Testis (tissue), 3 donors: Measurements from ENCODE around the gene ABCB9. TPM values are rescaled to one million over a fixed set of nuclear protein-coding genes. Genes with fewer than 3 reads are reported as not detected.

ENCODE experiments used
- DNase-seq: peaks from one replicate; pipeline ENCODE4 v3.0.0-alpha.2; 2019
- H3K27ac ChIP-seq, 2 donors: fragments of 200-600 bp; sonication (generic); one replicate each; pipeline ENCODE4 v1.5.1; 2019
- H3K27me3 ChIP-seq: fragments of 200-600 bp; sonication (generic); one replicate; pipeline ENCODE4 v1.5.1; 2019
- H3K36me3 ChIP-seq: fragments of 200-600 bp; sonication (generic); one replicate; pipeline ENCODE4 v1.5.1; 2017; ENCODE audit warnings: low read depth; ENCODE audit errors: missing control alignments
- H3K4me1 ChIP-seq: fragments of 200-600 bp; sonication (generic); one replicate; pipeline ENCODE4 v1.5.1; 2019
- H3K4me3 ChIP-seq, 2 donors: fragments of 200-600 bp; sonication (generic); one replicate each; pipeline ENCODE4 v1.5.1; 2017 to 2019
- H3K9me3 ChIP-seq: fragments of 200-600 bp; sonication (generic); one replicate; pipeline ENCODE4 v1.5.1; 2017
- CTCF ChIP-seq, 3 experiments: fragments of 450-650 bp in 2 of 3; fragments of 200-600 bp in 1 of 3; sonication (generic) in 1 of 3; IDR thresholded peaks; one replicate each; pipeline ENCODE4 v1.5.1; 2016 to 2019; ENCODE audit warnings: antibody characterized with exemption in 3 of 3, mild to moderate bottlenecking in 2 of 3, moderate library complexity in 1 of 3
- POLR2A ChIP-seq: fragments of 450-650 bp; IDR thresholded peaks from one replicate; pipeline ENCODE4 v1.6.1; 2017; ENCODE audit warnings: antibody characterized with exemption, mild to moderate bottlenecking, moderate library complexity
- WGBS, 2 donors: methylation state at CpG; one replicate each; pipeline ENCODE4 v1.1.5; 2018; 5-methylcytosine and 5-hydroxymethylcytosine counted together
- intact Hi-C: fragments of 100-400 bp; cut with DNase I; formaldehyde crosslinking; loops from one replicate; pipeline ENCODE4 v1.15.1; 2023; ENCODE audit warnings: low total_unique reads
- polyA plus RNA-seq: library from polyadenylated mRNA; stranded (reverse); fragments of 350-450 nt; fragmentation: Illumina TruSeq; extraction: RNeasy Lipid Tissue Mini Kit (QIAGEN cat#74804); gene quantifications from one replicate; pipeline ENCODE4 v1.2.3, GENCODE V29; 2014; ENCODE audit warnings: low read depth, low replicate concordance; ENCODE audit not compliant: insufficient read depth
- total RNA-seq, 2 donors: library from RNA; depleted of rRNA; stranded (reverse); fragments of >200 nt; gene quantifications; one replicate each; pipeline ENCODE4 v1.2.3, GENCODE V29; 2016

Gene ABCB9
- total and polyA plus RNA-seq, 3 donors from 2014 or later, result 41.6 to 82.8 (median 75.3) TPM

- Histone ChIP-seq H3K4me3 (no peak overlapping the region), H3K27ac (no peak overlapping the region), H3K4me1 (no peaks in the 10 kb centered on the region), H3K36me3 (no peaks in the 10 kb centered on the region), H3K27me3 (no peaks in the 10 kb centered on the region), H3K9me3 (no peaks in the 10 kb centered on the region)
- DNase-seq, result no peak
- WGBS, 2 donors, result 88 to 98% methylated on average over 3 of the region's 3 CpGs
- TF ChIP-seq CTCF (IDR thresholded peaks at IDR 0.05) (no peak), POLR2A (no peak)
- intact Hi-C loops, result no loop called here
These were observed 35.2 kb upstream of the ABCB9 start for GRCh38 chr12:123001464-123001863.

DNA sequence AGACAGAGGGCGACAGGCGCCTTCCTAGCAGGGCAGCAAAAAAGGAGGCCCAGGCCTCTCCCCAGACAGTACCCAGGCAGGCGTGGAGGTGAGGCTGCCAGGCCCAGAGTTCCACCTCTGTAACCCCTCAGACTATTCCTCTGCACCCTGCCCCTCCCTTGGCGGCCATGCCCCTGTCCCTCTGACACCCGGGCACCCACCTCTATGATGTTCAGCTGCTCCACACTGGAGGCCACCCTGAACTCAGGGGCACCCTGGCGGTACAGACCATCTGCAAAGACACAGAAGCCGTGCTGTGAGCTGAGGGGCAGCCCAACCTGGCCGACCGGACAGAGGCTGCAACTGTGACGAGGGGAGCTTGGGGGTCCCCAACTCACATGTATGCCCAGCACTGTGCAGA, 34.3 kb upstream of the ABCB9 start:
- no peaks in the 10 kb centered on the region for H3K27me3 ChIP-seq
- no peaks in the 10 kb centered on the region for H3K9me3 ChIP-seq
- no peaks in the 10 kb centered on the region for H3K36me3 ChIP-seq
- TF ChIP-seq CTCF (IDR thresholded peaks at IDR 0.05) (no peak), POLR2A (no peak)
- H3K4me1 ChIP-seq, result peaks cover 8% of the 10 kb centered on the region
- DNase-seq, result no peak
- 94 to 97% methylated on average over 6 to 10 of the region's 10 CpGs for WGBS, 2 donors
- no peak overlapping the region for H3K4me3 ChIP-seq
- intact Hi-C loops, result no loop called here
- H3K27ac ChIP-seq, result no peak overlapping the region

GRCh38 chr12:122999986-123000420, 33.7 kb upstream of the ABCB9 start:
- intact Hi-C loops, result no loop called here
- no peak overlapping the region for H3K27ac ChIP-seq
- no peaks in the 10 kb centered on the region for H3K36me3 ChIP-seq
- no peaks in the 10 kb centered on the region for H3K9me3 ChIP-seq
- no peaks in the 10 kb centered on the region for H3K27me3 ChIP-seq
- TF ChIP-seq CTCF (IDR thresholded peaks at IDR 0.05) (no peak), POLR2A (no peak)
- H3K4me1 ChIP-seq, result peaks cover 10% of the 10 kb centered on the region
- H3K4me3 ChIP-seq, result no peak overlapping the region
- no peak for DNase-seq
- WGBS, 2 donors, result 72 to 87% methylated on average over 20 of the region's 20 CpGs

DNA sequence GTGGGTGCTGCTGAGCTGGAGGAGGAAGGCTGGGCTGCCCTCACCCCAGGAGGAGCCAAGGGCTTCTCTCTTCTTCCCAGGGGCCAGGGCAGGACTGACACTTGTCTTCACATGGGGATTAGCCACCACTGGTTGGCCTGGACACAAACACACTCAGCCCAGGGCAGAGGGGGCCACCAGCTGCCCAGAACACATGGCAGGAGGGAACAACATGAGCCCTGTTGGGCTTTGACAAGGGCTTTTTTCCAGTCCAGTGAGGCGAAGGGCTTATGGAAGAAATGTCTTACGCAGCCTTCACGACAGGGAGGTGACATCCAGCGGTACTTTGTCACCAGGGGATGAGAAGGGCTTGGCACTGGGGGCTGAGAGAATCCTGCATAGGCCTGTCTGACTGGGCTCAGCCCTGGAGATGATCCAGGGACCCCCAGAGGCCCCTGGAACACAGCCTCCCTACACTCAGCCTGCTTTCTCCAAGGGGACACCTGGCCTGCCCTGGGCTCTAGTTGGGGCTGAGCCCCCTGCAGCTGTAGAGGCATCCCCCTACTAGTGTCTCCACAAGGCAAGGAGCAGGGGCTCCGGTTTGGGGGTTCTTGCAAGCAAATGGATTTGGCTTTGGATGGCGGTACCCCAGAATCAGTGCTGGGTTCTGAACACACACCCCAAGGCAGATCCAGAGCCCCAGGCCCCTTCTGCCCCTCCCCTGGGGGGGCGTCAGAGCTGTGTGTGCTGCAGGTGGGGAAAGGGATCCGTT, 33.1 kb upstream of the ABCB9 start:
- H3K4me1 ChIP-seq, result peaks cover 10% of the 10 kb centered on the region
- H3K4me3 ChIP-seq, result no peak overlapping the region
- H3K27ac ChIP-seq, result no peak overlapping the region
- no peak for TF ChIP-seq CTCF (IDR thresholded peaks at IDR 0.05)
- TF ChIP-seq POLR2A, result no peak
- 80 to 90% methylated on average over 4 to 8 of the region's 8 CpGs for WGBS, 2 donors
- intact Hi-C loops, result no loop called here
- H3K36me3 ChIP-seq, result no peaks in the 10 kb centered on the region
- DNase-seq, result no peak
- H3K9me3 ChIP-seq, result no peaks in the 10 kb centered on the region
- H3K27me3 ChIP-seq, result no peaks in the 10 kb centered on the region

GRCh38 chr12:122998316-122998715, 32.1 kb upstream of the ABCB9 start:
- no peak for DNase-seq
- Histone ChIP-seq H3K27ac (no peak overlapping the region), H3K9me3 (no peaks in the 10 kb centered on the region), H3K4me3 (no peak overlapping the region), H3K36me3 (no peaks in the 10 kb centered on the region), H3K4me1 (peaks cover 10% of the 10 kb centered on the region), H3K27me3 (no peaks in the 10 kb centered on the region)
- TF ChIP-seq POLR2A, result no peak
- no peak for TF ChIP-seq CTCF (IDR thresholded peaks at IDR 0.05)
- intact Hi-C loops, result no loop called here
- 81% methylated on average over 4 of the region's 4 CpGs; no CpG with 5 or more reads in 1 of the 2 donors for WGBS, 2 donors
